Pancreas (tissue), 10 donors: ENCODE measurements around the gene RAB26. TPM values are rescaled to one million over a fixed set of nuclear protein-coding genes. Genes with fewer than 3 reads are reported as not detected.

Experiments used
- ATAC-seq, 4 donors: fragments of 200-7000 bp; cut with Tn5 transposase; one replicate each; pipeline versions ENCODE4 v1.8.0 to v1.9.1; 2020; ENCODE audit warnings: mild to moderate bottlenecking in 4 of 4, moderate library complexity in 4 of 4
- DNase-seq, 6 donors: peaks; one replicate each; pipeline ENCODE4 v3.0.0-alpha.2; 2020
- FAIRE-seq: peaks from 2 replicates; lab custom pipeline; 2012; peaks lifted over from hg19 to GRCh38; lab: Jason Lieb, UNC
- H3K27ac ChIP-seq, 4 donors: fragments of 200-600 bp; sonication (generic); 1 replicate in 3 of 4; 2 replicates in 1 of 4; pipeline versions ENCODE4 v1.5.0 to v1.8.0; 2020
- H3K27me3 ChIP-seq, 4 donors: fragments of 200-600 bp; one replicate each; pipeline ENCODE4 v1.8.0; 2021
- H3K36me3 ChIP-seq, 3 donors: fragments of 200-600 bp; sonication (generic) in 1 of 3; one replicate each; pipeline versions ENCODE4 v1.5.0 to v1.8.0; 2020 to 2021
- H3K4me1 ChIP-seq, 3 donors: fragments of 200-600 bp; one replicate each; pipeline ENCODE4 v1.8.0; 2021
- H3K4me3 ChIP-seq, 4 donors: fragments of 200-600 bp; sonication (generic) in 2 of 4; one replicate each; pipeline versions ENCODE4 v1.5.0 to v1.8.0; 2020 to 2021
- H3K9me3 ChIP-seq, 4 donors: fragments of 200-600 bp; one replicate each; pipeline ENCODE4 v1.8.0; 2021
- CTCF ChIP-seq, 4 donors: fragments of 200-600 bp; sonication (generic) in 3 of 4; IDR thresholded peaks; one replicate each; pipeline versions ENCODE4 v1.5.0 to v1.8.0; 2021; ENCODE audit warnings: antibody characterized with exemption in 4 of 4
- WGBS, 2 donors: extraction: QIAGEN DNeasy Blood & Tissue Kit; methylation state at CpG; one replicate each; pipeline ENCODE4 v1.1.7; 2013; 5-methylcytosine and 5-hydroxymethylcytosine counted together
- intact Hi-C, 3 donors: fragments of 100-400 bp; cut with DNase I; formaldehyde crosslinking; loops; one replicate each; pipeline versions ENCODE4 v1.11.1 to v1.14.2; 2022
- polyA plus RNA-seq, 2 donors: library from polyadenylated mRNA; stranded (reverse); fragments of 200-250 nt; gene quantifications; one replicate each; pipeline ENCODE4 v1.2.3, GENCODE V29; 2013
- total RNA-seq, 6 donors: library from RNA; stranded (reverse); fragmentation: NEBNext Ultra II Directional in 4 of 6; extraction: Animal tissue kit (Norgen Biotek cat#: 25700) in 4 of 6; gene quantifications; one replicate each; pipeline versions ENCODE4 v1.2.1 to v1.2.4, GENCODE V29; 2021 to 2023
- donor health status: healthy with polysubstance abuse.
- donor health status: DM: no; HTN: no; CAD: no; lungs with moderate emphysema.
- donor health status: DM: no; HTN: no; CAD: no.
- donor health status: control.
- donor health status: control.
- donor health status: Bipolar disorder and iron deficiency.
- donor health status: DM: yes; HTN: yes; CAD: no.
- donor health status: DM: no; HTN: no; CAD: no.
- donor health status: DM: no; HTN: no; CAD: no.
- donor health status: DM: yes; HTN: yes; CAD: no.

The RAB26 gene
- total and polyA plus RNA-seq, 8 donors, result 19.2 to 255 (median 33.6) TPM

GRCh38 chr16:2184962-2185361, 36.5 kb downstream of the RAB26 start:
- Histone ChIP-seq H3K9me3 (no peaks in the 10 kb centered on the region), H3K36me3 (no peaks in the 10 kb centered on the region), H3K4me1 (no peaks in the 10 kb centered on the region), H3K27me3 (no peaks in the 10 kb centered on the region), H3K27ac (no peak overlapping the region), H3K4me3 (no peak overlapping the region)
- ATAC-seq (no peak), DNase-seq (no peak), FAIRE-seq (no peak)
- no peak for TF ChIP-seq CTCF (IDR thresholded peaks at IDR 0.05)
- intact Hi-C loops, result no loop called here
- WGBS, 2 donors, result 81 to 84% methylated on average over 16 to 20 of the region's 20 CpGs

GRCh38 chr16:2186064-2186463, 37.6 kb downstream of the RAB26 start:
- FAIRE-seq (no peak), DNase-seq (no peak), ATAC-seq (no peak)
- H3K36me3 ChIP-seq, result no peaks in the 10 kb centered on the region
- no peaks in the 10 kb centered on the region for H3K9me3 ChIP-seq
- H3K27ac ChIP-seq, result no peak overlapping the region
- no peaks in the 10 kb centered on the region for H3K4me1 ChIP-seq
- WGBS, 2 donors, result 89 to 92% methylated on average over 13 of the region's 13 CpGs
- H3K4me3 ChIP-seq, result no peak overlapping the region
- TF ChIP-seq CTCF (IDR thresholded peaks at IDR 0.05), result no peak
- intact Hi-C loops, result no loop called here
- H3K27me3 ChIP-seq, result no peaks in the 10 kb centered on the region

GRCh38 chr16:2186505-2186904, 38.1 kb downstream of the RAB26 start:
- WGBS, 2 donors, result 92 to 96% methylated on average over 20 of the region's 20 CpGs
- Histone ChIP-seq H3K4me1 (no peaks in the 10 kb centered on the region), H3K27me3 (no peaks in the 10 kb centered on the region), H3K4me3 (no peak overlapping the region), H3K27ac (no peak overlapping the region), H3K36me3 (no peaks in the 10 kb centered on the region), H3K9me3 (no peaks in the 10 kb centered on the region)
- ATAC-seq (no peak), FAIRE-seq (no peak), DNase-seq (no peak)
- intact Hi-C loops, result no loop called here
- TF ChIP-seq CTCF (IDR thresholded peaks at IDR 0.05), result no peak

GRCh38 chr16:2187212-2187611, 38.8 kb downstream of the RAB26 start:
- WGBS, 2 donors, result 79 to 83% methylated on average over 17 of the region's 17 CpGs
- H3K9me3 ChIP-seq, result no peaks in the 10 kb centered on the region
- H3K27ac ChIP-seq, result no peak overlapping the region
- no peak for FAIRE-seq
- no peak for TF ChIP-seq CTCF (IDR thresholded peaks at IDR 0.05)
- no peaks in the 10 kb centered on the region for H3K4me1 ChIP-seq
- no peak overlapping the region for H3K4me3 ChIP-seq
- DNase-seq, result no peak
- H3K36me3 ChIP-seq, result no peaks in the 10 kb centered on the region
- ATAC-seq, result no peak
- intact Hi-C loops, result no loop called here
- H3K27me3 ChIP-seq, result no peaks in the 10 kb centered on the region

- Histone ChIP-seq H3K9me3 (no peaks in the 10 kb centered on the region), H3K4me1 (no peaks in the 10 kb centered on the region), H3K4me3 (no peak overlapping the region), H3K27me3 (no peaks in the 10 kb centered on the region), H3K27ac (no peak overlapping the region), H3K36me3 (no peaks in the 10 kb centered on the region)
- no peak for FAIRE-seq
- no peak for ATAC-seq
- intact Hi-C loops, result no loop called here
- TF ChIP-seq CTCF (IDR thresholded peaks at IDR 0.05), result no peak
- DNase-seq, result no peak
- WGBS, 2 donors, result 92 to 93% methylated on average over 8 of the region's 8 CpGs
These were observed 40.0 kb downstream of the RAB26 start for GRCh38 chr16:2188395-2188794.
